Activated CD4-positive, alpha-beta T cell treated with anti-CD3 and anti-CD28 coated beads for 48 hours (primary cell): Measurements from ENCODE around the gene MYBBP1A.
"Not testable (repeated sequence)": the region's sequence is repeated elsewhere in the genome, so short reads cannot be mapped to it uniquely, and the experiment has no call there.

Experiments used
- DNase-seq: peaks from one replicate; pipeline ENCODE4 v3.0.0-alpha.2; 2020

Gene MYBBP1A

GRCh38 chr17:4588391-4588790, 33.2 kb upstream of the MYBBP1A start:
- DNase-seq: no peak

- DNase-seq: no peak
Measured at GRCh38 chr17:4587803-4588202, 32.6 kb upstream of the MYBBP1A start.

- no peak for DNase-seq
Measured at GRCh38 chr17:4587195-4587594, 32.0 kb upstream of the MYBBP1A start.

GRCh38 chr17:4586043-4586442, 30.9 kb upstream of the MYBBP1A start:
- DNase-seq: no peak

GRCh38 chr17:4585638-4585994, 30.4 kb upstream of the MYBBP1A start:
- no peak for DNase-seq

- DNase-seq: no peak
Measured at GRCh38 chr17:4584917-4585637, 29.9 kb upstream of the MYBBP1A start.

GRCh38 chr17:4584101-4584916, 29.1 kb upstream of the MYBBP1A start, which contains the start of gene SMTNL2:
TSS of gene SMTNL2 (plus strand) at chr17:4584529. CDS start at chr17:4584606, 77 bp downstream.
- peak; percentile 20 for DNase-seq

GRCh38 chr17:4583782-4584100, 28.6 kb upstream of the MYBBP1A start:
- DNase-seq: peak; percentile 44

GRCh38 chr17:4583206-4583605, 28.0 kb upstream of the MYBBP1A start:
- no peak for DNase-seq

GRCh38 chr17:4582691-4583090, 27.5 kb upstream of the MYBBP1A start:
- no peak for DNase-seq

- no peak for DNase-seq
Measured at GRCh38 chr17:4582101-4582501, 26.9 kb upstream of the MYBBP1A start.

- no peak for DNase-seq
Measured at GRCh38 chr17:4580291-4580690, 25.1 kb upstream of the MYBBP1A start.

GRCh38 chr17:4579678-4580077, 24.5 kb upstream of the MYBBP1A start:
- no peak for DNase-seq

GRCh38 chr17:4578349-4578748, 23.2 kb upstream of the MYBBP1A start:
- DNase-seq: not testable (repeated sequence)

GRCh38 chr17:4577386-4577993, 22.3 kb upstream of the MYBBP1A start:
- DNase-seq: no peak

GRCh38 chr17:4576729-4577322, 21.6 kb upstream of the MYBBP1A start:
- no peak for DNase-seq

- DNase-seq: no peak
Measured at GRCh38 chr17:4576161-4576558, 21.0 kb upstream of the MYBBP1A start.

GRCh38 chr17:4574448-4575045, 19.4 kb upstream of the MYBBP1A start:
- DNase-seq: no peak

- peak; percentile 85 for DNase-seq
Measured at GRCh38 chr17:4573669-4574068, 18.5 kb upstream of the MYBBP1A start.

GRCh38 chr17:4573115-4573514, 17.9 kb upstream of the MYBBP1A start:
- DNase-seq: no peak

- no peak for DNase-seq
Measured at GRCh38 chr17:4572131-4572530, 16.9 kb upstream of the MYBBP1A start.

GRCh38 chr17:4569591-4569990, 14.4 kb upstream of the MYBBP1A start:
- no peak for DNase-seq

- peak; percentile 64 for DNase-seq
Measured at GRCh38 chr17:4566785-4567184, 11.6 kb upstream of the MYBBP1A start.
